Peyer's patch (tissue), 4 donors: Measurements from ENCODE around the gene GNG2. TPM values are rescaled to one million over a fixed set of nuclear protein-coding genes. Genes with fewer than 3 reads are reported as not detected.

Experiments used
- DNase-seq, 3 donors: peaks; one replicate each; pipeline ENCODE4 v3.0.0-alpha.2; 2017 to 2019
- H3K27ac ChIP-seq, 4 donors: fragments of 200-600 bp; sonication (generic); one replicate each; pipeline ENCODE4 v1.5.1; 2016 to 2019
- H3K27me3 ChIP-seq, 2 donors: fragments of 200-600 bp; sonication (generic); one replicate each; pipeline ENCODE4 v1.5.1; 2019
- H3K36me3 ChIP-seq, 3 donors: fragments of 200-600 bp; sonication (generic); one replicate each; pipeline ENCODE4 v1.5.1; 2016 to 2019
- H3K4me1 ChIP-seq, 4 donors: fragments of 200-600 bp; sonication (generic); one replicate each; pipeline ENCODE4 v1.5.1; 2016 to 2019
- H3K4me3 ChIP-seq, 4 donors: fragments of 200-600 bp; sonication (generic); 1 replicate in 3 of 4; 2 replicates in 1 of 4; pipeline ENCODE4 v1.5.1; 2016 to 2019; ENCODE audit warnings: mild to moderate bottlenecking in 1 of 4
- H3K9me3 ChIP-seq, 4 donors: fragments of 200-600 bp; sonication (generic); one replicate each; pipeline ENCODE4 v1.5.1; 2016 to 2019; ENCODE audit warnings: mild to moderate bottlenecking in 1 of 4
- POLR2A ChIP-seq, 2 donors: fragments of 450-650 bp; IDR thresholded peaks; one replicate each; pipeline ENCODE4 v1.5.1; 2017; ENCODE audit warnings: antibody characterized with exemption in 2 of 2, mild to moderate bottlenecking in 2 of 2, moderate library complexity in 2 of 2
- total RNA-seq, 4 donors: library from RNA; depleted of rRNA; stranded (reverse); fragments of >200 nt; gene quantifications; one replicate each; pipeline ENCODE4 v1.1.0, GENCODE V29; 2016
- TF ChIP-seq, protein P1 (sequence below), 6 experiments: fragments of 450-650 bp in 4 of 6; fragments of 200-600 bp in 2 of 6; sonication (generic) in 1 of 6; IDR thresholded peaks; one replicate each; pipeline ENCODE4 v1.5.1; 2017 to 2019; ENCODE audit warnings: antibody characterized with exemption in 6 of 6, mild to moderate bottlenecking in 3 of 6, moderate library complexity in 1 of 6

GNG2 gene
- total RNA-seq, 4 donors from 2014 or later = 6.0 to 44.6 (median 9.7) TPM

DNA sequence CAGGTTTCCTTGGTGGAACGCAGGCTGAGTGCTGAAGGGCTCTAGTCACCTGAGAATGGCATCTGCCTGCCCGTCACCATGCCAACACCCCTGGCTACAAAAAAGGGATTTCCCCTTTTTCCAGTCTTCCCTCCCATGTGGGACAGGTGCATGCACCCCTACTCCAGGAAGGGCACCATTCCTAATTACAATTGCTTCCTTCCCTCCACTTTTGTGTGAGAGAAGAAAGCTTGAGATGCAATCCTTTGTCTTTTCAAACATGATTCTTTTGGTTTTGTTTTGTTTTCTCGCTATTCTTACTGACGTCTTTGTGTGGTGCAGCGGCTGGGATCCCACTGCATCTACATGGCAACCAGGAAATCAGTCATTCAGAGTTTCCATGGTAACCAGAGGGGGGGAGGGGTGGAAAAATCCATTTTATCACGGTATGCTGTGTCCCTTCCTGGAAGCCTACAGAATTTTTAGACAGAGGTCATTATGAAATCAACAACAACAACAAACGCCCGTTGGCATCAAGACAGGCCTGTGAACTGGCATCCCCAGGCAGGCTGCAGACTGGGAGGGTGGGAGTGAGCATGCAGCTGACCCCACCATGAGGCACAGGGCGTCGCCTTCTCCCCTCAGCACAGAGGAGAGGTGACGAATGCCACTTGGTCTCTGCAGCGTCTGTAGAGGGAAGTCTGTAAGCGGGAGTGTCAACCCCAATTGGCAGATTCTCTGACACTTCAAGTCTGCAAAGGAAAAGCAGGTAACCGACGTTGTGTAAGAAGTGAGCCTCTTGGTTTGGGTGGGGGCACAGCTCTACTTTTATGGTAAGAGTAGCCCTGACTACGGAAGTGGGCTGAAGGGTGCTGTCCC is 13.6 kb upstream of the GNG2 start:
- DNase-seq = peak in 2 of 3 donors; percentile 86 to 93
- H3K4me1 ChIP-seq = peaks cover 0 to 12% (median 9%) of the 10 kb centered on the region in 4 donors
- TF ChIP-seq, protein P1, sequence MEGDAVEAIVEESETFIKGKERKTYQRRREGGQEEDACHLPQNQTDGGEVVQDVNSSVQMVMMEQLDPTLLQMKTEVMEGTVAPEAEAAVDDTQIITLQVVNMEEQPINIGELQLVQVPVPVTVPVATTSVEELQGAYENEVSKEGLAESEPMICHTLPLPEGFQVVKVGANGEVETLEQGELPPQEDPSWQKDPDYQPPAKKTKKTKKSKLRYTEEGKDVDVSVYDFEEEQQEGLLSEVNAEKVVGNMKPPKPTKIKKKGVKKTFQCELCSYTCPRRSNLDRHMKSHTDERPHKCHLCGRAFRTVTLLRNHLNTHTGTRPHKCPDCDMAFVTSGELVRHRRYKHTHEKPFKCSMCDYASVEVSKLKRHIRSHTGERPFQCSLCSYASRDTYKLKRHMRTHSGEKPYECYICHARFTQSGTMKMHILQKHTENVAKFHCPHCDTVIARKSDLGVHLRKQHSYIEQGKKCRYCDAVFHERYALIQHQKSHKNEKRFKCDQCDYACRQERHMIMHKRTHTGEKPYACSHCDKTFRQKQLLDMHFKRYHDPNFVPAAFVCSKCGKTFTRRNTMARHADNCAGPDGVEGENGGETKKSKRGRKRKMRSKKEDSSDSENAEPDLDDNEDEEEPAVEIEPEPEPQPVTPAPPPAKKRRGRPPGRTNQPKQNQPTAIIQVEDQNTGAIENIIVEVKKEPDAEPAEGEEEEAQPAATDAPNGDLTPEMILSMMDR (IDR thresholded peaks at IDR 0.05) = no peak
- no peak for TF ChIP-seq POLR2A (IDR thresholded peaks at IDR 0.05)
- no peaks in the 10 kb centered on the region for H3K27me3 ChIP-seq
- peak overlapping the region; percentile 73 to 89 (median 84) for H3K27ac ChIP-seq
- H3K4me3 ChIP-seq = peak overlapping the region; percentile 26 to 46 (median 31)
- no peaks in the 10 kb centered on the region for H3K9me3 ChIP-seq
- no peaks in the 10 kb centered on the region for H3K36me3 ChIP-seq

DNA sequence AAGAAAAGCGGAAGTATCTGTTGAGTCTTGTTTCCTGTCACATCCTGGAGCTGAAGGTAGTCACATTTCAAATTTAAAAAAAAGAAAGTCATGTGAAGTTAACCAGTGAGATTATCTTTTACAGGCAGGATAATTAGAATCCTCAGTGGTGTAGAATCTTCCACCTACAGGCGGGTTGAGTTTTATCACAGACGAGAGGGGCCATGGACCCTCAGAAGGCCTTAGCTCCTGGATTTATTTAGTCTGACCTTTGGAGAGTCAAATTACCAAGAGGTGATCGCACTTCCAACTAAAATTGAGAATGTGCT is 13.0 kb upstream of the GNG2 start:
- peaks cover 0 to 12% (median 9%) of the 10 kb centered on the region in 4 donors for H3K4me1 ChIP-seq
- DNase-seq = no peak
- H3K27ac ChIP-seq = peak overlapping the region; percentile 25 to 87 (median 63)
- H3K4me3 ChIP-seq = no peak overlapping the region
- TF ChIP-seq, protein P1 (IDR thresholded peaks at IDR 0.05) = no peak
- no peak for TF ChIP-seq POLR2A (IDR thresholded peaks at IDR 0.05)
- no peaks in the 10 kb centered on the region for H3K36me3 ChIP-seq
- no peaks in the 10 kb centered on the region for H3K27me3 ChIP-seq
- H3K9me3 ChIP-seq = no peaks in the 10 kb centered on the region

DNA sequence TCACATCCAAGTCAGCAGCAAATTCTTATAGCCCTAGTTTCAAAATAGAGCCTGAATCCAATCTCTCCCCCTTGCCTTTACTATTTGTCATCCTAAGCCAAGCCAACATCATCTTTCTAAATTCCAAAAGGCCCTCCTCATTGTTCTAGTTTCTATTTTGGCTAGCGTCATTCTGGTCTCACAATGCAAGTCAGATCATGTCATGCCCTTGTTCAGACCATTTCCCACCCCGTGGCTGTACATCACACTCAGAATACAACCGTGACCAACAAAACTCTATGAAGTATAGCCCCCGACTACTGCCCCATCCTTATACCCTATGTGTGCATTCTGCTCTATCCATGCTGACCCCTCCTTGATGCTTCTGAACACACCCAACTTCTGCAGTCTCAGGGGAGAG is 12.3 kb upstream of the GNG2 start:
- peaks cover 0 to 12% (median 9%) of the 10 kb centered on the region in 4 donors for H3K4me1 ChIP-seq
- H3K36me3 ChIP-seq = no peaks in the 10 kb centered on the region
- no peak overlapping the region for H3K4me3 ChIP-seq
- H3K9me3 ChIP-seq = no peaks in the 10 kb centered on the region
- TF ChIP-seq POLR2A (IDR thresholded peaks at IDR 0.05) = no peak
- TF ChIP-seq, protein P1 (IDR thresholded peaks at IDR 0.05) = no peak
- peak overlapping the region; percentile 3 to 87 (median 30) for H3K27ac ChIP-seq
- H3K27me3 ChIP-seq = no peaks in the 10 kb centered on the region
- DNase-seq = no peak

DNA sequence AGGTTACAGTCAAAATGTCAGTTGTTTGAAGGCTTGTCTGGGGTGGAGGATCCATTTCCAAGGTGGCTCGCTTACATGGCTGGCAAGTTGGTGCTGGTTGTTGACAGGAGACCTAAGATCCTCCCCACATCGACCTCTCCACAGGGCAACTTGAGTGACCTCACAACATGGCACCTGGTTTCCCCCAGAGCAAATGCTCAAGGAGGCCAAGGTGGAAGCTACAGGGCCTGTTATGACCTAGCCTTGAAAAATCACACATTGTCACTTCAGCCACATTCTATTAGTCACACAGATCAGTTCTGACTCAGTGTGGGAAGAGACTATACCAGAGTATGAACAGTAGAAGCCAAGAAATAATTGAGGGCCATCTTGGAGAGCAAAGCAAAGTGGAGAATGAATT is 11.3 kb upstream of the GNG2 start:
- Histone ChIP-seq H3K36me3 (no peaks in the 10 kb centered on the region), H3K27ac (peak overlapping the region in 1 of 4 donors; percentile 87)

DNA sequence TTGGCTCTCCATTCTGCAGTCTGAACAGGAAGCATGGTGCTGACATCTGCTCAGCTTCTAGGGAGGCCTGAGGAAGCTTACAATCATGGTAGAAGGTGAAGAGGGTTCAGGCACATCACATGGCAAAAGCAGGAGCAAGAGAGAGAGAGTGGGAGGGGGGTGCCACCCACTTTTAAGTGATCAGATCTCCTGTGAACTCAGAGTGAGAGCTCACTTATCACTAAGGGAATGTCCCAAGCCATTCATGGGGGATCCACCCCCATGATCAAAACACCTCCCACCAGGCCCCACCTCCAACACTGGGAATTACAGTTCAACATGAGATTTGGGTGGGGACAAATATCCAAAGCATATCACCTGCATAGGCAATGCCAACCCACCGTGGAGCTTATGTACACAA is 9.8 kb upstream of the GNG2 start:
- TF ChIP-seq, protein P1 (IDR thresholded peaks at IDR 0.05) = no peak
- TF ChIP-seq POLR2A (IDR thresholded peaks at IDR 0.05) = no peak
- DNase-seq = no peak

More for the DNA sequence above, 11.3 kb upstream of the GNG2 start:
- no peak for DNase-seq
- Histone ChIP-seq H3K4me1 (peaks cover 0 to 12% (median 9%) of the 10 kb centered on the region in 4 donors), H3K27me3 (no peaks in the 10 kb centered on the region), H3K9me3 (no peaks in the 10 kb centered on the region), H3K4me3 (no peak overlapping the region)
- no peak for TF ChIP-seq POLR2A (IDR thresholded peaks at IDR 0.05)
- TF ChIP-seq, protein P1 (IDR thresholded peaks at IDR 0.05) = no peak

More for the DNA sequence above, 9.8 kb upstream of the GNG2 start:
- no peak overlapping the region for H3K27ac ChIP-seq
- no peaks in the 10 kb centered on the region for H3K9me3 ChIP-seq
- H3K4me1 ChIP-seq = peaks cover 0 to 8% (median 5%) of the 10 kb centered on the region in 4 donors
- H3K4me3 ChIP-seq = no peak overlapping the region
- no peaks in the 10 kb centered on the region for H3K27me3 ChIP-seq
- no peaks in the 10 kb centered on the region for H3K36me3 ChIP-seq
